Mucosa of stomach (tissue), 1 donor: Measurements from ENCODE around the gene TNC.
"Not testable (repeated sequence)": the region's sequence is repeated elsewhere in the genome, so short reads cannot be mapped to it uniquely, and the experiment has no call there.

Experiments
- H3K27me3 ChIP-seq: one replicate; pipeline ENCODE4 v1.7.0; 2013; ENCODE audit warnings: mild to moderate bottlenecking, low read length; ENCODE audit not compliant: control insufficient read depth, insufficient read depth
- H3K36me3 ChIP-seq: one replicate; pipeline ENCODE4 v1.7.0; 2013; ENCODE audit warnings: low read length; ENCODE audit not compliant: control insufficient read depth, insufficient read depth
- H3K4me1 ChIP-seq: one replicate; pipeline ENCODE4 v1.7.0; 2013; ENCODE audit warnings: mild to moderate bottlenecking, low read length; ENCODE audit not compliant: control insufficient read depth, insufficient read depth
- H3K4me3 ChIP-seq: one replicate; pipeline ENCODE4 v1.7.0; 2013; ENCODE audit warnings: low read length
- H3K9ac ChIP-seq: one replicate; pipeline ENCODE4 v1.7.0; 2013; ENCODE audit warnings: mild to moderate bottlenecking, low read length, moderate library complexity
- H3K9me3 ChIP-seq: one replicate; pipeline ENCODE4 v1.7.0; 2013; ENCODE audit warnings: mild to moderate bottlenecking, low read length, moderate library complexity; ENCODE audit not compliant: control insufficient read depth
- donor health status: Pancreatic carcinoma.

TNC gene

GRCh38 chr9:115130176-115130575, 12.2 kb upstream of the TNC start:
- H3K9me3 ChIP-seq = no peaks in the 10 kb centered on the region
- no peak overlapping the region for H3K9ac ChIP-seq
- no peaks in the 10 kb centered on the region for H3K36me3 ChIP-seq
- H3K27me3 ChIP-seq = no peaks in the 10 kb centered on the region
- H3K4me1 ChIP-seq = no peaks in the 10 kb centered on the region
- no peak overlapping the region for H3K4me3 ChIP-seq

GRCh38 chr9:115128726-115129125, 10.8 kb upstream of the TNC start:
- H3K4me1 ChIP-seq, H3K9me3 ChIP-seq, H3K27me3 ChIP-seq, H3K36me3 ChIP-seq, H3K9ac ChIP-seq, H3K4me3 ChIP-seq: not testable (repeated sequence)

- H3K4me1 ChIP-seq = no peaks in the 10 kb centered on the region
- no peaks in the 10 kb centered on the region for H3K36me3 ChIP-seq
Observed at GRCh38 chr9:115127191-115127817, 9.3 kb upstream of the TNC start.

GRCh38 chr9:115126404-115126803, 8.4 kb upstream of the TNC start:
- Histone ChIP-seq H3K4me3 (no peak overlapping the region), H3K27me3 (no peaks in the 10 kb centered on the region), H3K4me1 (no peaks in the 10 kb centered on the region), H3K36me3 (no peaks in the 10 kb centered on the region), H3K9me3 (no peaks in the 10 kb centered on the region), H3K9ac (no peak overlapping the region)

More at GRCh38 chr9:115127191-115127817, 9.3 kb upstream of the TNC start:
- H3K9me3 ChIP-seq = no peaks in the 10 kb centered on the region
- H3K4me3 ChIP-seq = no peak overlapping the region
- H3K27me3 ChIP-seq = no peaks in the 10 kb centered on the region
- no peak overlapping the region for H3K9ac ChIP-seq

GRCh38 chr9:115122937-115123336, 5.0 kb upstream of the TNC start:
- H3K4me3 ChIP-seq = no peak overlapping the region
- no peaks in the 10 kb centered on the region for H3K9me3 ChIP-seq
- H3K4me1 ChIP-seq = peaks cover 7% of the 10 kb centered on the region
- H3K27me3 ChIP-seq = peaks cover 9% of the 10 kb centered on the region
- no peaks in the 10 kb centered on the region for H3K36me3 ChIP-seq
- no peak overlapping the region for H3K9ac ChIP-seq

- peaks cover 26% of the 10 kb centered on the region for H3K27me3 ChIP-seq
- H3K4me1 ChIP-seq = peaks cover 7% of the 10 kb centered on the region
- H3K4me3 ChIP-seq = no peak overlapping the region
- no peaks in the 10 kb centered on the region for H3K36me3 ChIP-seq
- no peaks in the 10 kb centered on the region for H3K9me3 ChIP-seq
- no peak overlapping the region for H3K9ac ChIP-seq
Observed at GRCh38 chr9:115121181-115121580, 3.2 kb upstream of the TNC start.

- Histone ChIP-seq H3K27me3 (peaks cover 36% of the 10 kb centered on the region), H3K36me3 (no peaks in the 10 kb centered on the region), H3K9ac (peak overlapping the region; percentile 49), H3K4me3 (no peak overlapping the region), H3K9me3 (no peaks in the 10 kb centered on the region), H3K4me1 (peaks cover 7% of the 10 kb centered on the region)
Observed at GRCh38 chr9:115118879-115119218, 892 bp upstream of the TNC start.

- H3K4me1 ChIP-seq = peaks cover 7% of the 10 kb centered on the region
- H3K9me3 ChIP-seq = no peaks in the 10 kb centered on the region
- H3K36me3 ChIP-seq = no peaks in the 10 kb centered on the region
- peaks cover 36% of the 10 kb centered on the region for H3K27me3 ChIP-seq
- no peak overlapping the region for H3K9ac ChIP-seq
- H3K4me3 ChIP-seq = no peak overlapping the region
Observed at GRCh38 chr9:115116421-115117284, 1.3 kb downstream of the TNC start.

GRCh38 chr9:115115924-115116323, 2.0 kb downstream of the TNC start:
- Histone ChIP-seq H3K4me1 (peaks cover 7% of the 10 kb centered on the region), H3K9me3 (no peaks in the 10 kb centered on the region), H3K27me3 (peaks cover 36% of the 10 kb centered on the region), H3K36me3 (no peaks in the 10 kb centered on the region), H3K9ac (no peak overlapping the region), H3K4me3 (no peak overlapping the region)

GRCh38 chr9:115115117-115115880, 2.7 kb downstream of the TNC start:
- Histone ChIP-seq H3K27me3 (peaks cover 36% of the 10 kb centered on the region), H3K9ac (no peak overlapping the region), H3K4me3 (no peak overlapping the region)

GRCh38 chr9:115114546-115114945, 3.4 kb downstream of the TNC start:
- Histone ChIP-seq H3K4me1 (peaks cover 7% of the 10 kb centered on the region), H3K27me3 (peaks cover 36% of the 10 kb centered on the region), H3K36me3 (no peaks in the 10 kb centered on the region), H3K9me3 (no peaks in the 10 kb centered on the region), H3K9ac (no peak overlapping the region), H3K4me3 (no peak overlapping the region)

More at GRCh38 chr9:115115117-115115880, 2.7 kb downstream of the TNC start:
- Histone ChIP-seq H3K4me1 (peaks cover 7% of the 10 kb centered on the region), H3K36me3 (no peaks in the 10 kb centered on the region), H3K9me3 (no peaks in the 10 kb centered on the region)

GRCh38 chr9:115114084-115114483, 3.9 kb downstream of the TNC start:
- H3K4me1 ChIP-seq = peaks cover 7% of the 10 kb centered on the region
- H3K9ac ChIP-seq = no peak overlapping the region
- no peak overlapping the region for H3K4me3 ChIP-seq
- no peaks in the 10 kb centered on the region for H3K9me3 ChIP-seq
- H3K36me3 ChIP-seq = no peaks in the 10 kb centered on the region
- peaks cover 36% of the 10 kb centered on the region for H3K27me3 ChIP-seq
